Natural killer cell treated with Interleukin-12 subunit alpha and Interleukin-12 subunit beta and Interleukin-15 and Interleukin-18, amount 100 ng/mL, for 72 hours (primary cell): ENCODE measurements around the gene PARD3. TPM values are rescaled to one million over a fixed set of nuclear protein-coding genes. Genes with fewer than 3 reads are reported as not detected.

Source experiments
- ATAC-seq, 2 donors: fragments of 150-1000 bp; cut with Tn5 transposase in 1 of 2; sonication (Bioruptor Pico), chemical (Tn5 transposase) in 1 of 2; 2 replicates each; pipeline ENCODE4 v1.10.0; 2021
- DNase-seq: peaks from one replicate; pipeline ENCODE4 v3.0.0; 2022; ENCODE audit warnings: low spot score
- H3K27ac Mint-ChIP-seq, 2 donors: 1 replicate in 1 of 2; 2 replicates in 1 of 2; pipeline ENCODE4 v1.8.0; 2022; ENCODE audit warnings: mixed read lengths in 2 of 2, mild to moderate bottlenecking in 1 of 2, moderate library complexity in 1 of 2
- H3K27me3 Mint-ChIP-seq, 2 donors: 1 replicate in 1 of 2; 2 replicates in 1 of 2; pipeline ENCODE4 v1.8.0; 2022; ENCODE audit warnings: mixed read lengths in 2 of 2
- H3K36me3 Mint-ChIP-seq: one replicate; pipeline ENCODE4 v1.8.0; 2022; ENCODE audit warnings: mixed read lengths
- H3K4me1 Mint-ChIP-seq, 2 donors: 1 replicate in 1 of 2; 2 replicates in 1 of 2; pipeline ENCODE4 v1.8.0; 2022; ENCODE audit warnings: low read depth in 2 of 2, mixed read lengths in 2 of 2, mild to moderate bottlenecking in 1 of 2
- H3K4me3 Mint-ChIP-seq: one replicate; pipeline ENCODE4 v1.8.0; 2022; ENCODE audit warnings: mixed read lengths
- H3K9me3 Mint-ChIP-seq: 2 replicates; pipeline ENCODE4 v1.8.0; 2022; ENCODE audit warnings: mixed read lengths
- total RNA-seq, 2 donors: library from RNA; stranded (reverse); gene quantifications; one replicate each; pipeline ENCODE4 v1.2.3, GENCODE V29; 2022

PARD3 gene
- total RNA-seq, 2 donors from 2014 or later, result 0.56 TPM; not detected in 1

GRCh38 chr10:34699904-34700517 is 115.1 kb downstream of the PARD3 start:
- Mint-ChIP-seq H3K27me3 (peaks cover 16 to 32% of the 10 kb centered on the region in 2 donors), H3K36me3 (no peaks in the 10 kb centered on the region), H3K4me3 (no peak overlapping the region), H3K27ac (no peak overlapping the region), H3K4me1 (no peaks in the 10 kb centered on the region), H3K9me3 (no peaks in the 10 kb centered on the region)
- DNase-seq, result no peak
- ATAC-seq, result no peak

DNA sequence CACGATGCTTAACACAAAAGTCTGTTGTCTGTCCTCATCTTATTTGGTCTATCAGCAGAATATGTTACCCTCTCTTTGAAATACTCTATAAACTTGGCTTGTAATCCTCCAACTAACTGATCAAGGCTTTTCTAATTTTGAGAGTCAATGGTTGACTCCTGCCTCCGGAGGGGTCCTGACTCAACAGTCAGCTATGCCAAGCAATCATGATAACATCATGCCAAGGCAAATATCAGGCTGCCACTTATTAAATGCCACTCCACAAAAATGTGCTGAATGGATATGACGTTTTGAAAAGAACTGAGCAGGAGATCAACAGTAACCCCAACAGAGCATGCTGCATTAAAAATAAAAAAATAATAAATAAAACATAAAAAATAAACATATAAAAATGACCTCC is 116.1 kb downstream of the PARD3 start:
- Mint-ChIP-seq H3K4me3 (no peak overlapping the region), H3K36me3 (no peaks in the 10 kb centered on the region), H3K4me1 (no peaks in the 10 kb centered on the region)

DNA sequence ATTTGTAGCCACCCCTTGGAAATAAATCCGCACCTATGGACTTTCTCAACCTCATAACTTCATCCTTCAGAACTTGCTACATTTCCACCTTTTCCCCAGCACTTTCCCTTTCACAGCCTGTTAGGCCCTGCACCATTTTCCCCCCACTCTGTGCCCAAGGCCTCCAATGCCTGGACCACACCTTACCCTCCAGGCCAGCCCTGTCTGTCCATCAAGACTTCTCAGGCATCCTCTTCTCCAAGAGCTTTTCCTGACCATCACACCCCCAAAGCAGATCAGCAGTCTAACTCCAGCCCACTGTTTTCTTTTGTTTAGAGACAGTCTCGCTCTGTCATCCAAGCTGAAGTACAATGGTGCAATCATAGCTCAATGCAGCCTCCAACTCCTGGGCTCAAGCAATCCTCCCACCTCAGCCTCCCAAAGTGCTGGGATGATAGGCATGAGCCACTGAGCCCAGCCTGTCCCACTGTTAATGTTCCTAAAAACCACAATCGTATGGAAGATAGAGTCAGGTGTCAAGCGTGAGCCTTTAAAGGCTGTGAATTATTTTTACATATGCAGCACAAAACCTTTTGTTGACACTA is 116.8 kb downstream of the PARD3 start:
- Mint-ChIP-seq H3K4me3 (no peak overlapping the region), H3K27me3 (peaks cover 16 to 22% of the 10 kb centered on the region in 2 donors)

More for the DNA sequence above, 116.1 kb downstream of the PARD3 start:
- no peaks in the 10 kb centered on the region for H3K9me3 Mint-ChIP-seq
- no peak for DNase-seq
- H3K27ac Mint-ChIP-seq, result no peak overlapping the region
- no peak for ATAC-seq
- H3K27me3 Mint-ChIP-seq, result peaks cover 16 to 28% of the 10 kb centered on the region in 2 donors

GRCh38 chr10:34697351-34698247 is 117.5 kb downstream of the PARD3 start:
- Mint-ChIP-seq H3K4me1 (no peaks in the 10 kb centered on the region), H3K9me3 (no peaks in the 10 kb centered on the region), H3K27ac (no peak overlapping the region), H3K36me3 (no peaks in the 10 kb centered on the region), H3K4me3 (no peak overlapping the region), H3K27me3 (peaks cover 13 to 15% of the 10 kb centered on the region in 2 donors)
- no peak for ATAC-seq
- DNase-seq, result no peak

More for the DNA sequence above, 116.8 kb downstream of the PARD3 start:
- H3K36me3 Mint-ChIP-seq, result no peaks in the 10 kb centered on the region
- no peaks in the 10 kb centered on the region for H3K9me3 Mint-ChIP-seq
- no peaks in the 10 kb centered on the region for H3K4me1 Mint-ChIP-seq
- H3K27ac Mint-ChIP-seq, result no peak overlapping the region
- ATAC-seq (peak in 1 of 2 donors; percentile 26), DNase-seq (no peak)

- no peaks in the 10 kb centered on the region for H3K4me1 Mint-ChIP-seq
- no peak overlapping the region for H3K4me3 Mint-ChIP-seq
- no peaks in the 10 kb centered on the region for H3K9me3 Mint-ChIP-seq
- ATAC-seq (peak in 1 of 2 donors; percentile 51), DNase-seq (no peak)
- no peaks in the 10 kb centered on the region for H3K36me3 Mint-ChIP-seq
- peaks cover 14 to 16% of the 10 kb centered on the region in 2 donors for H3K27me3 Mint-ChIP-seq
- H3K27ac Mint-ChIP-seq, result no peak overlapping the region
Observed at GRCh38 chr10:34696423-34696822, 118.7 kb downstream of the PARD3 start.

DNA sequence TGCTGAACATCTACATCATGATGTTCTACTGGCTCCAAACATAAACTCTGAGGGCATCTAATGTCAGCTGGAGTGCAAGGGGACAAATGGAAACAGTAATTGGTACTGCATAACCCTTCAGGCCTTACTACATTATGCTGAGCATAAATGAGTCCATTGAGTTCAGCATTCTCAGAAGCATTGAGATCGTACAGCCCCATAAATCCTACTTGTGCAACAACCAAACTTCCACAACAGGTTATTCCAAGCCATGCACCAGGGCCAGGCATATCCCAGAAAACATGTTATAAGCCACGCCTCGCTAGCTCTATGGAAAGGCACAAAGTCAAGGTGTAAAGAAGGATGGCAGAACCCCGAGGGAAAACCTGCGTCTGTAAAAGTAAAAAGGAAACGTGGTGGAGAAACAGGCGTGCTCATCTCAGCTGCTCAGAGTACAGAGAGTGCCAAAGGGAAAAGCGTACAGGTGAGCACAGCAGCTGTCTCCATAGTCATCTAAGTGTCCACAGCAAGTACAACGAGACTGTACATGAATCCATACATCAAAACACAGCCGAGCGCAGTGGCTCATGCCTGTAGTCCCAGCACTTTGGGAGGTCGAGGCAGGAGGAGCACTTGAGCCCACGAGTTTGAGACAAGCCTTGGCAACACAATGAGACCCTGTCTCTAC is 124.6 kb downstream of the PARD3 start:
- ATAC-seq (no peak), DNase-seq (no peak)
- Mint-ChIP-seq H3K4me1 (no peaks in the 10 kb centered on the region), H3K27ac (no peak overlapping the region), H3K27me3 (peaks cover 4 to 8% of the 10 kb centered on the region in 2 donors), H3K9me3 (no peaks in the 10 kb centered on the region), H3K4me3 (no peak overlapping the region), H3K36me3 (no peaks in the 10 kb centered on the region)

DNA sequence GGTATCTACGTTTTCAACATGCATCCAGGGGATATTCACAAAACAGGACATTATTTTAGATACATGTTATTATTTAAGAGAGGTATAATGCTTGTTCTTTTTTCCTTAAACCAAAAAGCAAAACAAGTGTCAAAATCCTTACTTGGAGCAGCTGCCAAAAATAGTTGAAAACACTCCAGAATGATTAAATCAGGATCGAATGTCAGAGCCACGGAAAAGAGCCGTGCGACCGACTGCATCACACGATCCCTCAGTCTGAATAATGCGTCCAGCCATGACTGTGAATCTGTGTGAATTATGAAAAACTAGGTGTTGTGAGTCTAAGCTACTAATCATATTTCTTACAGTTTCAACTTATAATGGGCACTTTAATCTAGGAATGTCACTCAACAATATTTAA is 126.0 kb downstream of the PARD3 start:
- ATAC-seq, result no peak
- H3K4me3 Mint-ChIP-seq, result no peak overlapping the region
- H3K27ac Mint-ChIP-seq, result no peak overlapping the region
- no peaks in the 10 kb centered on the region for H3K4me1 Mint-ChIP-seq
- H3K27me3 Mint-ChIP-seq, result peaks cover 4 to 8% of the 10 kb centered on the region in 2 donors
- no peaks in the 10 kb centered on the region for H3K36me3 Mint-ChIP-seq
- no peaks in the 10 kb centered on the region for H3K9me3 Mint-ChIP-seq
- DNase-seq, result no peak

- ATAC-seq (no peak), DNase-seq (no peak)
- Mint-ChIP-seq H3K9me3 (no peaks in the 10 kb centered on the region), H3K27ac (no peak overlapping the region), H3K27me3 (peaks cover 4 to 8% of the 10 kb centered on the region in 2 donors), H3K36me3 (no peaks in the 10 kb centered on the region), H3K4me1 (no peaks in the 10 kb centered on the region), H3K4me3 (no peak overlapping the region)
Observed at GRCh38 chr10:34687434-34688210, 127.5 kb downstream of the PARD3 start.

DNA sequence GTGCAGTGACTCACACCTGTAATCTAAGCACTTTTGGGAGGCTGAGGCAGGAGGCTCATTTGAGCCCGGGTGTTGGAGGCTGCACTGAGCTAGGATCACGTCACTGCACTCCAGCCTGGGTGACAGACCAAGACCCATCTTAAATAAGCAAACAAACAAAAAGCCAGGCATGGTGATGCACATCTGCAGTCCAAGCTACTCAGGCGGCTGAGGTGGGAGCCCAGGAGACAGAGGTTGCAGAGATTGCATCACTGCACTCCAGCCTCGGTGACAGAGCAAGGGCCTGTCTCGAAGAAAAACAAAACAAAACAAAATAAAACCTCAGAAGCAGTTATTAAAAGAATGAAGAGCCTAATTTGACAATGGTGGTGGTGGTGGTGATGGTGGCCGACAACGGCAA is 132.5 kb downstream of the PARD3 start:
- ATAC-seq (no peak), DNase-seq (no peak)
- Mint-ChIP-seq H3K4me3 (no peak overlapping the region), H3K4me1 (no peaks in the 10 kb centered on the region), H3K36me3 (no peaks in the 10 kb centered on the region), H3K27ac (no peak overlapping the region), H3K27me3 (peaks cover 4 to 6% of the 10 kb centered on the region in 2 donors), H3K9me3 (no peaks in the 10 kb centered on the region)

- DNase-seq (no peak), ATAC-seq (no peak)
- no peaks in the 10 kb centered on the region for H3K9me3 Mint-ChIP-seq
- peaks cover 4 to 6% of the 10 kb centered on the region in 2 donors for H3K27me3 Mint-ChIP-seq
- H3K4me3 Mint-ChIP-seq, result no peak overlapping the region
- H3K4me1 Mint-ChIP-seq, result no peaks in the 10 kb centered on the region
- no peak overlapping the region for H3K27ac Mint-ChIP-seq
- no peaks in the 10 kb centered on the region for H3K36me3 Mint-ChIP-seq
Observed at GRCh38 chr10:34681933-34682332, 133.2 kb downstream of the PARD3 start.

- Mint-ChIP-seq H3K27ac (no peak overlapping the region), H3K4me3 (no peak overlapping the region), H3K27me3 (peaks cover 11 to 18% of the 10 kb centered on the region in 2 donors), H3K4me1 (no peaks in the 10 kb centered on the region), H3K36me3 (no peaks in the 10 kb centered on the region), H3K9me3 (no peaks in the 10 kb centered on the region)
- DNase-seq (no peak), ATAC-seq (no peak)
Observed at GRCh38 chr10:34679177-34679576, 135.9 kb downstream of the PARD3 start.

DNA sequence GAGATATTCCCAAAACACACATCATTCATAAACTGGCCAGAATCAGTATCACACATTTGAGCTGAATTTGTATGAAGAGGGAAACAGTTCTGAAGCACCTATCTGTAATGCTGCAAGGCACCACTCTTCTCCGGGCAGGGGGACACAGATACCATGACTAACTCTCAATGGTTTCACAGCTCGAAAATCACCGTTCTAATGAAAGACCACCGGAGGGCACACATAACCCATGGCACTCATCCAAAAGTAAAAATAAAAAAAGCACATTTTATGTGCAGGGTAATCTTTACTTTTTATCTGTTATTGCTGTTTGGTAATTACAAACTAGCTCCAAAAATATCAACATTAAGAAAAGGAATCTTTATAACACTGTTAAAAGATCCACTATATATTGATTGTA is 137.5 kb downstream of the PARD3 start:
- Mint-ChIP-seq H3K36me3 (no peaks in the 10 kb centered on the region), H3K4me3 (no peak overlapping the region), H3K9me3 (no peaks in the 10 kb centered on the region), H3K4me1 (no peaks in the 10 kb centered on the region), H3K27me3 (peaks cover 15 to 28% of the 10 kb centered on the region in 2 donors), H3K27ac (no peak overlapping the region)
- no peak for ATAC-seq
- DNase-seq, result no peak

DNA sequence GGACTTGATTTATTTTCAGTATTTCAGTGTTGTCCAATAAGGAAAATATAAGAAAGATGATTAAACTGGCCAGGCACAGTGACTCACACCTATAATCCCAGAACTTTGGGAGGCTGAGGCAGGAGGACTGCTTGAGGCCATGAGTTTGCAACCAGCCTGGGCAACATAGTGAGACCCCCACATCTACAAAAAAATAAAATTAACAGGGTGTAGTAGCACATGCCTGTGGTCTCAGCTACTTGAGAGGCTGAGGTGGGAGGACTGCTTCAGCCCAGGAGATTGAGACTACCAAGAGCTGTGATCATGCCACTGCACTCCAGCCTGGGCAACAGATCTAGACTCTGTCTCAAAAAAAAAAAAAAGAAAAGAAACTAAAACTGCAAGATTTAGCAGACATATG is 138.0 kb downstream of the PARD3 start:
- Mint-ChIP-seq H3K36me3 (no peaks in the 10 kb centered on the region), H3K9me3 (no peaks in the 10 kb centered on the region), H3K27ac (no peak overlapping the region), H3K4me3 (no peak overlapping the region), H3K4me1 (no peaks in the 10 kb centered on the region), H3K27me3 (peaks cover 15 to 31% of the 10 kb centered on the region in 2 donors)
- DNase-seq (no peak), ATAC-seq (no peak)
